A172 (cell line): ENCODE data around the gene WBP1L. TPM values are rescaled to one million over a fixed set of nuclear protein-coding genes. Genes with fewer than 3 reads are reported as not detected.

ENCODE experiments used
- DNase-seq: peaks from one replicate; pipeline ENCODE4 v3.0.0-alpha.2; 2015; ENCODE audit warnings: low spot score
- total RNA-seq: library from RNA; depleted of rRNA; stranded (reverse); fragments of >200 nt; shearing (Covaris generic); gene quantifications from 2 replicates; pipeline ENCODE4 v1.2.3, GENCODE V29; 2014

Gene WBP1L
- total RNA-seq, 1 experiment from 2014 or later: 19.1 TPM

DNA sequence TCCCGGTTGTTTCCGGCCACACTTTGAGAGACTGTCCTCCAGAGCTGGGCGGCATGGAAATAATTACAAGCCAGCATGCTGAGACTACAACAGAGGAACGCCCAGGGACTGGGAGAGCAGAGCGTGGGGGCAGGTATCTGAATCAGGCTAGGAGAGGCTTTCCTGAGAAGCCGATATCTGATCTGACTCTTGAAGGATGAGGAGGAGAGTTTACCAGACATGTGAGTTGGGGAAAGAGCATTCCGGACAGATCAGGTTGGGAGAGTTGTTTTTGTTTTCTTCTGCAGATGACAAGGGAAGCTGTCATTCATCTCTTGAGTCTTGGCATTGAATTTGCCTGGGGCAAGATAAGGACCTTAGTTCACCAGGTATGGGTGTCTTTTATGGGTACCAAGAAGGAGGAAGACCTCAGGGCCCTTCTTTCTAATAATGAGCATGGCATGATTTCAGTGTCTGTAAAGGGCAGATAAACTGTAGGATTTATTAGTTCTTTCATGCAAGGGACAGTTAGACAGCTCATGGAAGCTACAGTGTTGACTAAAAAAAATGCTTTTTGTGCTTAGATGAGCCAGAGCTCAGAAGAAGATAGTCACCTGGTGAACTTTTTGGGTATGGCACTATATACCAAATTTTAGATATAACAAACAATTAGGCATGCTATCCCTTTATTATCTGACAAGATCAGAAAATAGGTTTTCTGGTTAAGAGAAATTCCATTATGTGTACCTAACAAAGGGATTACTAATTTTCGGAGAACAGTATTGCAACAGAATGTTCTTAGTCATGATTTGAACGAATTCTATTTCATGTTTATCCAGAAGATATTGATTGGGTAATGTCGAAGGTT, 36.2 kb downstream of the WBP1L start:
- DNase-seq: no peak

DNA sequence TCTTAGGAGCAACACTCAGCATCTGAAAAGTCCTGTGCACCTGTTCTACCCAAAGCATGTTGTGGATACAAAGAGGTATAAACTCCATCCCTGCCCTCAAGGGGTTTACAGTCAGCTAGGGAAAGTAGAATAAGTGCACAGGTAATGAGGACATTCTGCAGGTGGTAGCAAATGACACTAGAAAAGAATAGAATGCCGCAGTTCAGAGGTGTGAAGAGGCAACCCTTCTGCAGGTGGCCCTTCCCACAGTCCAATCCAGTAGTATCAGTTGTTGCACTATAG, 36.7 kb downstream of the WBP1L start:
- no peak for DNase-seq

DNA sequence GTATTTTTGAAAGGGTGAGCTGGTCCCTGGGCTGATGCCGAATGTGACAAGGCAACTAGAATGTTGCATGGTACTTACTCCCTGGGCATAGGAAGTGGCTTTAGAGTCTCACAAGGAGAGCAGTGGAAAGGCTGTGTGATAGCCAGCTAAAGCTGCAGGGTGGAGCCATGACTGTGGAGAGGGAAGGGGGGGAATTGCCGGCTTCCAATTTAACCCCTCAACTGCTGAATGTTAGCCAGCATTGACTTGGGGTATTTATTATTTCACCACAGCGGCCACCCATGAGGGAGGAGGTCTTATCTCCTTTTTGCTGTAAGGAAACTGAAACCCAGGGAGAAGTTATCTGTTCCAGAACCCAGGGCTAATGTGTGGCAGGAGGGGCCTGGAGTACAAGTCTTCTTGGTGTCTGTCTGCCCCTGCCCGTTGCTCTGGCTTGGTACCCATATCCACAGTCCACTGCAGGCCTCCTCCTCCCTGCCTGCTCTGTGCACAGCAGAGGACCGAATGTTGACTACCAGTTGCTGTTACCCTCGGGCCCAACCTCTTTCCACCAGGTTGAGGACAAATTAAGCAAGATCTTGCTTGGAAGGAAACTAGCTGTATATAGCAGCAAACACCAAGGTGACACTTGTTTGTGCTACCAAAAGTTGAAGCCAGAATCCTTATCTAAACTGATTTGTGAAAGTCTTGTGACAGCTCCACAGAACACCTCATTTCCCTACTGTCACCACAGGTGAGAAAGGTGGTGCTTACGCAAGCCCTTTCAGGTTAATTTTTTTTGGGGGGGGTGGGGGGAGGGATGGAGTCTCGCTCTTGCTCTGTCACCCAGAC, 37.6 kb downstream of the WBP1L start:
- DNase-seq: no peak

DNA sequence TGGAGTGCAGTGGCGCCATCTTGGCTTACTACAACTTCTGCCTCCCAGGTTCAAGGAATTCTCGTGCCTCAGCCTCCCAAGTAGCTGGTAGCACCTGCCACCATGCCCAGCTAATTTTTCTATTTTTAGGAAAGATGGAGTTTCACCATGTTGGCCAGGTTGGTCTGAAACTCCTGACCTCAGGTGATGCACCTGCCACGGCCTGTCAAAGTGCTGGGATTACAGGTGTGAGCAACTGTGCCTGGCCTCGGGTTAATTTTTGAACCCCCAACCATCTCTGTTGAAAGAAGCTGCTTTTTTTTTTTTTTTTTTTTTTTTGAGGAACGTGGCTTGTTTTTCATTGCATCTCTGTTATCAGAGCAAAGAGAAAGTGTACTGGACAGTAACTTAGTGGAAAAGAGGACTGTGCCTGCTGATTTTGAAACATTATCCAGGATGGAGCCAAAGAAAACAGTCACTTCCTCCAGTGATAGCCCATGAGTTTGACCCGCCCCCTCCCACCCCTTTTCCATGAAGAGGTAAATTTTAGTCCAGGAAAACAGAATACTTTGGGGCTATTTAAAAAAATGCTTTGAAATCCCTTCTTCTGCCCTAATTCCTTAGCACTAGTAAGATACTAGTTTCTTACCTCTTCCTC, 38.3 kb downstream of the WBP1L start:
- DNase-seq: peak; percentile 70

DNA sequence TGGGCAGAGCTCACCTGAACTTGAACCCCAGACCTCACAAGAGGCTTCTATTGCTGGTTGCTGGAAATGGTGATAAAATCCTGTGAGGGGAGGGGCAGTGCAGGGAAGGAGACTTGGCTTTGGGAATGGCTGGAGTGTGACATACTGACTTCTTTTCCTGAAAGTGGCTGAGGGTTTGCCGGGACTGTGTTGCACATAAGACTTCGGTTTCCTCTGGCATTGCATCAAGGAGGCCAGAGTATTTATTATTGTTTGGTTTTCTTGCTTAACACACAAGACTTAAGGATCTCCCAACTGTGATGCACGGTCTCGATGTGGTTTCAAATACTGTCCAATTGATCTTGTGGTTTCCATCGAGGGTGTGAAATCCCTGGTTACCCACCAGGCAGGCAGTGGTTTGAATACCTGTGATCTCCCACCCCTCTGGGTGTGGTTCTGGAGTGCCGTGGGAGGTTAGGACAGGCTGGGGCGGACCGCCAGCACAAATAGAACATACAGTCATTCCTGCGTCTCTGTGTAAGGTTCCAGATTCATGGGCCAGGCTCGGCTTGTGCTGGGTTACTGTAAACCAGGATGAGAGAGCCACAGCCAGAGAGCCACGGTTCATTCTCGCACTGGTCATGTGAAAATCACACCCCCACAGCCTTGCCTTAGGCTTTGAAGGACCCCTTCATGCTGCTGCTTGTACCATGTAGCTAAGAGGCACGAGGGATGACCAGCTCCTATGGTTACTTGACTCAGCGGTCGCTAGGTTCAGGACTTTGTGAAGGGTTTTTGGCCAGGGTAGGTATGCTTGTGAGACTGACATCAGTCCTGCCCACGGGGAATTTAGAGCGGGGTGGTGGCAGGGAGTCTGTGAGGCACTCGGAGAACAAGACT, 39.2 kb downstream of the WBP1L start:
- no peak for DNase-seq

- no peak for DNase-seq
Observed at GRCh38 chr10:102783568-102783967, 39.8 kb downstream of the WBP1L start.

DNA sequence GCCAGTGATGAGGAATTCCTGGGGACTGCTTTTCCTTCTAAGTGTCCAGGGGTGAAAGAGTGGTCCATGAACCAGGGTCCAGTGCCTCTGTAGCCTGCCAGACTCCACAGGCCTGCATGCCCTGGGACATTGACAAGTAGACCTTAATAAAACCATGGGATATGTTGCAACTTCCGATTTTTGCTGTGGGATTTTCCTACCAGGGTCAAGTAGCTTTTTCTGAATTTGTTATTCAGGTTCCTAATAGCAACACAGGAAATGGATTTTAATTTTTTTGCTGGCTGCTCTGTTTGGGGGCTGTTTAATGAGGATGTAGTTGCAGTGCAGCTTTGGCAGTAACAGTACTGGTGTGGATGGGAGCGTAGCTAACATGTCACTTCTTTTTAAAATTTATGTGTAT, 42.1 kb downstream of the WBP1L start:
- DNase-seq: no peak

DNA sequence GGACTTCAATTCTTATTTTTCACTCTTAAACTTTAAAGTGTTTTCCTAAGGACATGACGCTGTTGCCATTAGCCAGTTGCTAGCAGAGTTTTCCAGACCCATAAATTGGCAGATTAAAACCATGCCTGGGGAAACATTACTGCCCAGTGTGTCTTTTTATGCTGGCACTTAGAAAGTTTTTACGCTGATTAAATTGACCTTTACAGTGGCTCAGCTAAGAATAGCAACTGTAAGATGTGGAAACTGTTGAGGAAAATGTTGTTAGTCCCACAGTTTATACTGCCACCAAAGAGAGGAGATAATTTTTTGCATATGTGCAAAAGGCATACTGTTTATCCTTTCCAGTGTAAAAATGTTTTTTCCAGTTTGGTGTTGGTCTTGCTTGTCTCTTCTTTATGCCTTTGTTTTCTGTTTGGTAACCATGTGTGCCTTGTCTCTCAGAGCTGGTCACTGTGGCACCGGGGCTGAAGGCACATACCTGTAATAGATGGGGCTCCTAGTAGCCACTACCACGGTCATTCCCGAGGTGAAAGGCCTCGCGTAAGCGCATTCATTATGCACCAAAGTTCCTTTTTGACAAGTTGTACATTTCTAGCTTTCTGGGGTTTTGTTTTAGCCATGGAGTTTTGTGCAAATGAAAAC, 48.1 kb downstream of the WBP1L start:
- no peak for DNase-seq

DNA sequence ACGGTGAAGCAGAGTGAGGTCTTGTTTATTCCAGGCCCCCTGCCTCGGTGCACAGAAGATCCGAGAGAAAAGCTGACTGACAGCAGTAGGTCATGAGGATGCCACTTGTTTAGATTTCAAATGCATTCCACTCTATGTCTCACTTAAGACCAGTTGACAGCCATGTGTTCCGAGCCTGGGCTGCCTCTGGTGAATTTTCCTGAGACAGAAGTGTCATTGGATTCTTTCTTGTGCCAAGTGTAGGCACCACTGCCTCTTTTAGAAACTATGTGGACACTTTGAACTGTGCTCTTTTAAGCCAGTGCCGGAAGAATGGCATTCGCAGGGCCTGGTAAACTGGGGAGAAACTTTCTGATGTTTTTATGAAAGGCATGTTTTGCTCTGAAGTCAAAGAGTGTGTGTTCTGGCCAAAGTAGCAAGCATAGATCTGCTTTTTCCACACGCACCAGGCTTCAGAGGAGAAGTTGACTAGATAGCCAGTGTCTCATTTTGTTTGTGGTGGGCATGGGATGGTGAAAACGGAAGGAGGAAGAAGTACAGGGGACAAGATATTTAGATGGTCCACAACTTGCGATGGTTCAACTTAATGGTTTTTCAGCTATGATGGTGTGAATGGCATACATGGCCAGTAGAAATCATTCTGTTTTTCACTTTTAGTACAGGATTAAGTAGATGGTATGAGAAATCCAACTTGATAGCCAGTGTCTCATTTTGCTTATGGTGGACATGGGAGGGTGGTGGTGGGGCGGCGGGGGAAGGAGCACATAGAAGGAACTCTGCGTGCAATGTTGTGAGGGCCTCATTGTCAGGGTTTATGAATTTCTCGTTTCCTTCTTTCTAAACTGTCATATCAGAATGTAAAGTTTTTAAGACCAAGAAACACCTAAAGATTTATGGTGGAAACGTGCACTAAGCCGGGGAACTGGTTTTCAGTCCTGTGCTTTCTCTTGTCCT, 52.0 kb downstream of the WBP1L start:
- no peak for DNase-seq

DNA sequence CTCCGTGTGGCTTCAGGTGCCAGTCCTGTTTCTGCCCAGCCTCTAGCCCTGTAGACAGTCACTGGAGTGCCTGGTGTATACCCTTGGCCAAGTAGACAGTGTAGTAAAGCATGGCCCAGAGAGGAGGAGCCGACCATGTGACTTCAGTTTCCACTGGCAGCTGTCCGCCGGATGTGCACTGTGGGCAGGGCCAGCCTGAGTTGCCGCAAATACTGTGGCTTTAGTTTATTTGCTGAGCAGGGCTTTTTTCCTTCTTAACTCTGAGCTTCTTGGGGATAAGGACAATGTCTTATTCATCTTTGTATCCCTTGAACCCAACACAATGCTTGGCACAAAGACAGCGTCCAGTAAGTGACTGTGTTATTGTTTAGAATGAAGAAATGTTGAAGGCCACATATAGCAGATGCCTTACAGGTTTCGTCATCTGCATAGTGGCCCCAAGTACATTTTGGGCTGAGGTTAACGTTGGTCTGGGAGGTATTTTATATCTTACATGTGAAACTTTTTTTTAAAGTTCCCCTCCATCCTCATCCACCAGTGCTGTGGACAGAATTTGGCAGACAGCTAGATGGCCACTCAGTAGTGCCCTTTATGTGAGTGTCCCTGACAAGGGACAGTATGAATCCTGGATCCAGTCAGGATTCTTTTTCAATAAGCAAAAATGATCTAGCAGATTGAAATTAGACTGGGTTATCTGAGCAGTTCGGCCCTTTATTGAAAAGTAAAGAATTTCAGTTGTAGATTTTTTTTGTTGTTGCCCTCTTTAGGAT, 52.8 kb downstream of the WBP1L start:
- DNase-seq: peak; percentile 37

DNA sequence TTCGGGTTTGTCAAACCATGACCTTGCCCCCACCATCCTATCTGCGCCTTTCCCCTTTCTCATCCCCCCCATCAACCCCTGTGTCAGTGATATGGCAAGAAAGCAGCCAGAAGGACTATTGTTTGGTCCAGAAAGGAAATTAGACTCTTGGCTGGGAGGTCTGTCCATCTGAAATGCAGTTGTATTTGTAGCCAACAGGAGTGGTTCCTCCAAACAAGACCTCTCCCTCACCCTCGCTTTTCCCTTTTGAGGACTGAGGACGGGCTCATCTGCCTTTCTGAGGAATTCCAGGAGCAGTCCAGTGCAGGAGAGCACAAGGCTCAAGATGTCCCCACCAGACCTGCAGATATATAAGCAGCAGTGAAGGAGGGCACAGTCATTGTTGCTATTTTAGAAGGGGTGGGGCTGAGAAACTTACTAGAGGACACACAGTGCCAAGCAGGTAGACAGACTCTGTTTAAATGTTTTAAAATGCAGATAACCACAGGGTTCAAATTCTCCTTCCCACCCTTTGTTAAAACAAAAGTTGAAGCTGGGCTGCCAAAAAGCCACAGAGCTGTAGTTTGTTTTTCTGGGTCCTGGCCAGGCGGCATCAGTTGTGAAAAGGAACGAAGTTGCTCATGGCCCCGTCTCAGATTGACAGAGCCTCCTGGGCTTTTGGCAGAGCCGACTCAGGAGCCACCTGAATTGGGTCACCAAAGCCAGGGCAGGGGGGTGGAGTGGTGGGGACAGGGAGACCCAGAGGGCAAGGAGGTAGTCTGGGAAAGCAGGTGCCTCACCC, 56.1 kb downstream of the WBP1L start:
- DNase-seq: no peak

DNA sequence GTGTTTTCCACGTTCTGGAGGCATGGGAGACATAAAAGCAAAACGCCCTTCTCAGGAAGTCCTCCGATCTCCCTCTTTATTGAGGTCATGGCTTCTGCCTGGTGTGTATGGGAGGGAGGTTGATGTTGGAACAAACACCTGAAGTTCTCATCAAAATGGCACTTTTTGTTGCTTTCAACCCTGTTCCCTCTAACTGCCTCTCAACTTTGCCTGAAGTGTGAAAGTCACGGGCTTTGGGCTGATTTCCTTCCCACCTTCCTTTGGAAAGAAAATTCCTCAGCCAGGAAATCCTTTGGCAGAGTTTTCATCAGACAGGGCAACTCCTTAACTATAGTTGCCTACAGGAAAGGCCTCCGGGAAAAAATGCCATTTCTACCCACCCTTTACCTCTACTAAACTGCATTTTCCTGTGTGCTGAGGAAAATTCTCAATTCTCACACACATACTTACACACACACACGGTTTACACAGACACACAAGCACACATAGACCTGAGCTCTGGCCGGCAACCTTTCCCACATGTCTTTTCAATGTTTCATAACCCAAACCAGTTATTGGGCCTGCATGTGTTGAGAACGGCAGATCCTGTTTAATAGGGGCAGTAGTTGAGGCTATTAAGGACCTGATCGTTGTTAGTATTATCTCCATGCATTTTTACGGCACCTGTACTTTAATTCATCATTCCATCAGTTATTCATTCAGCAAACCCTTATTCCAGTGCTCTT, 57.0 kb downstream of the WBP1L start:
- DNase-seq: no peak

- DNase-seq: no peak
Observed at GRCh38 chr10:102801496-102801895, 57.7 kb downstream of the WBP1L start.

DNA sequence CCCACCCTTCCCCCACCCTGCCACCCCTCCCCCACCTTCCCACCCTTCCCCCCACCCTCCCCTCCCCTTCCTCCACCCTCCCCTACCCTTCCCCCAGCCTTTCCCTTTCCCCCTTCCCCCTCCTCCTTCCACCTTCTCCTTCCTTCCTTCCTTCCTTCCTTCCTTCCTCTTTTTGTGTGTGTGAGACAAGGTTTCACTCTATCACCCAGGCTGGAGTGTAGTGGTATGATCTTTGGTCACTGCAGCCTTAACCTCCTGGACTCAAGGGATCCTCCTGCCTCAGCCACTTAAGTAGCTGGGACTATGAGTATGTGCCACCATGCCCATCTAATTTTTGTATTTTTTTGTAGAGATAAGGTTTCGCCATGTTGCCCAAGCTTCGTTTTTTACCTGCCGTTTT, 58.2 kb downstream of the WBP1L start:
- DNase-seq: no peak

DNA sequence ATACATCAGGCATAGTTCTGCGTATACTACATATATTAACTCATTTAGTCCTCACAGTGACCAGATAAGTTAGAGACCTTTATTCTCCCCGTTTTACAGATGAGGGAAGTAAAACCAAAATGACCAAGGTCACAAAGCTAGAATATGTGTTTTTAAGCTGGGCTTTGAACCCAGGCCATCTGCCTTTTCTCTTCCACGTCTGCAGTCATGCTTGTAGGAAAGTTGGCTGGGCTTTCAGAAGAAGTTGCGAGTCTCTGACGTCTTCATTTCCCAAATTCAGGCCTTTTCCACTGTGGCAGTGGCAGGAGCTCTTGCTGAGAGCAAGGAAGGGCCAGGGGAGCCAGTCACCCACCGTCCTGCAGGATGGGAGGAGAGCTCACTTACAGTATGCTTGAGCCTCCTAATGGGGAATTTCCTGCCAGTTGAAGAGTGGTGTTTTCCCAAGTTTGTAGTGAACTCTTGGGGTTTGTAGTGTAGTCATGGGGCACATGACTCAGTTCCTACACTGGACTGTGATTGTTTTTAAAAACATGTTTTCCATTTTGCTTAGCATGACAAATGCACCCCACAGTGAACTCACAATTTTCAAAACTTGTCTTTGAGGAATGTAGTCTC, 59.3 kb downstream of the WBP1L start:
- DNase-seq: peak; percentile 91

DNA sequence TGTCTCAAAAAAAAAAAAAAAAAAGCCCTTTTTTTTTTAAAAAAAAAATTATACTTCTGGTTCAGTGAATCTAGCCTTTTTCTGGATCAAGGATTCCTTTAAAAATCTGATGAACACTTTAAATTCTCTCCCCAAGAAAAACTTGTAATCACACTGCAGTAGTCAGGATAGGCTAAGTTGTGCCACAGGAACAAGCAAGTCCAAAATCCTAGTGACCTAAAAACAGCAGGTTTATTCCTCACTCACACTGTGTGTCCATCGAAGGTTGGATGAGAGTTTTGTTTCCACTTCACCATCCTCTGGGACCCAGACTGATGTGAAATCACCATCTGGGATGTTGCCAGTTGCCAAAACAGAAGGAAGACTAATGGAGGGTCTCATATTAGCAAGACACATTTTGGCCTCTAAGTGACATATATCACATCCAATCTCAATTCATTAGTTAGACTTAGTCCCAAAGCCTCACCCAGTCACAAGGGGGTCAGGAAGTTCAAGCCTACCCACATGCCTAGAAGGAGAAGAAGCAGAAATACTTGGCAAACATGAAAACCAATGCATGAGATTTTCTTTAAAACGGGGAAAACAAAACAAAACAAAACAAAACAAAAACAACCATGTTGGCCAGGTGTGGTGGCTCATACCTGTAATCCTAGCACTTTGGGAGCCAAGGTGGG, 60.8 kb downstream of the WBP1L start:
- no peak for DNase-seq

DNA sequence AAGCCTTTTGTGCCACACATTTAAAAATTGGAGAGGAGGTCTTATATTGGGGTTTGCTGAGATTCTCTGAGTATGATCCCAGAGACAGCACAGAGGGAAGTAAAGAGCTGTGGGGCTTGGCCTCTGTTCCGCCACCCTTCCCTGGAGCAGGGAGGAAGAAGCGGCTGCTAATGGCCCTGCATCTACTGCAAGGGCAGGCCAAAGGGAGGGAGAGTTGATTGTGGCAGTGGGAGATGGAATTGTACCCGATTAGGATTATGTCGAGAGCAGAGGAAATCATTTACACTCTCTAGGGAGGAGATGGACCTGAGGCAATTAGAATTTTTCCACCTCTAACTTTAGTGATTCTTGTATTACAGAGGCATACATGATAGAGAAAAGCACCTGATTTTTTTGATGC, 64.6 kb downstream of the WBP1L start:
- no peak for DNase-seq
